Activated CD8-positive, alpha-beta memory T cell treated with anti-CD3 and anti-CD28 coated beads, Interleukin-2, amount 50 U/mL, for 1 hour (primary cell): ENCODE results near the gene IDS.

Source experiments
- DNase-seq: peaks from one replicate; pipeline ENCODE4 v3.0.0-alpha.2; 2020; ENCODE audit errors: extremely low read depth

The IDS gene

DNA sequence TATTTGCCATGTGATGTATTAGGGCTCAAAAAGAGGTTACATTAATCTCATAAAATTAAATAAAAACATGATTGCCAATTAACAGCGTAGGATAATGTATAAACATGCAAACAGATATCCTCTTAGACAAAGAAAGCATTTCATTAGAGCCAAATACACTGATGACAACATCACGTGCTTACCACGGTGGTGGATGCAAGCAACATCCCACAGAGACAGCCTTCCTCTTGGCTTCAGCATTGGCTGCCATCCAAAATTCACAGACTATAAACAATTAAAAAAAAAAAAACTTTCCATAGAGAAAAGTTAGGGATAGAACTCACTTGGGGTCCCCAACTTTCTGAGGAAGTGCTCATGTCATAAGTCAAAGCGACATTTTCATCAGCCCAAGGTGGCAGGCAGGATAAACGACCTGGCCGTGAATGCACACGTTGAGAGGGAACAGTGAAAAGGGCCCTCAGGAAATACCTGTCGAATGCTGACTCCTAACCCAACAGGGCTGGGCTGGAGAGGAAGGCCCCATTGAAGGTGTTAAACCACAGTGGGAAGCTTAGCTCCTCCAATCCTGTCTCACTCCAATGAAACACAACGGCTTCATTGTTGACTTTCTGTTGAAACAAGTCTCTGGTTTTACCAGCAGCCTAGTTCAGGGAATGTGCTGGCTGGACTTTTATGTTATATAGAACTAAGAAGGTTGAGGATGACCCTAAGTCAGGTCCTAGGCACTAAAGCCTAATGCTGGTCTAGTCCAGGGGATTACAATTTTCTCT is 48.4 kb downstream of the IDS start:
- DNase-seq = no peak

DNA sequence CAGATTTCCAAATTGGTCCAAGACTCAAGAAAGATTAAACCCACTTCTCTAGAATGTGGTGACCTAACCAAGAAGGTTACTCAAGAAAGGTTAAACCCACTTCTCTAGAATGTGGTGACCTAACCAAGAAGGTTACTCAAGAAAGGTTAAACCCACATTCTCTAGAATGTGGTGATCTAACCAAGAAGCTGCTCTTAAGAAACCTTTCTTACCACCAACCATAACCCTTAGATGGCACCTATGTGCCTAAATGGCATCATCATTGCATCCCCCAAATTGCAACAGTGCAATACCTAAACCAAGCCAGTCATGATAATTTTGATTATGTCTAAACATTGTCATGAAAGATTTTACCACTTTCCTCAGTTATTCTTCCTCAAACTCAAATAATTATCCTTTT is 49.2 kb downstream of the IDS start:
- no peak for DNase-seq

DNA sequence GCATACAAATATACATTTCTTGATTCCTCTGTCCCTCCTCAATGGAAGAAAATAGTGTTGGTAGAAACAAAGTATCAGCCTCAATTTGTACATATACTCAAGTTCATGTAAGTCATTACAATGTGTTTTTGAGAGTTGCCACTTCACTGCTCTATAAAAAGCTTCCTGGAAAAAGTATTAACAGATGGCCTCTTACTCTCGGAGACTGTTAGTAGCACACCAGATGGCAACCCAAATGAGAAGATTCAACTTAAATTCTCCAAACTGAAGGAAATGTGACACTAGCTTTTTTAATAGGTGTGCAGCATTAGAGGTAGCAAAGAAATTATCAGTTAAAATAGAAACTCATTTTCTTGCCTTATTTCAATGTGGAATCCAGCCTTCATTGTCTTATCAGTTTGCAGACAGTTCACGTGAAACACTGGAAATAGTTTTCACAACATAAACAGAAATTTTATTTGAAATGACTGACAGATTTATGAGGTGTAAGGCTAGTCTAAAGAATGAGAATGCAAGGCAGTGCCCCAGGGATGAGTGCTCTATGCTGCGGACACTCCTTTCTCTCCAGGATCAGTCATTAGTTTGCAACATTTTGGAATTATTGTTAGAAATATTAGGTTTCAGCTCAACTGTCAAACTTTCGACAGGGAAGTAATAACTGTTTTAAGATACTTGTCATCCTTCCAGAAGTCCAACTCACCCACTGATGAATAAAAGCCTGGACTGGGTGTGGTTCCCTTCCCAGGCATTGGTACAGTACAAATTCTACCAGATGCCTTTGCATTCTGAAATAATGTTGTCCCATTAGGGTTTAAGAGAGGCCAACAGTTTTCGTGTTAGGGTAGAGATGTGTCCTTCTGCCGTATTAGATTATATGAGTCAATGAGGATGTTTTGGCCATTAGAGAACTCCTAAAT is 50.9 kb downstream of the IDS start:
- DNase-seq = no peak

DNA sequence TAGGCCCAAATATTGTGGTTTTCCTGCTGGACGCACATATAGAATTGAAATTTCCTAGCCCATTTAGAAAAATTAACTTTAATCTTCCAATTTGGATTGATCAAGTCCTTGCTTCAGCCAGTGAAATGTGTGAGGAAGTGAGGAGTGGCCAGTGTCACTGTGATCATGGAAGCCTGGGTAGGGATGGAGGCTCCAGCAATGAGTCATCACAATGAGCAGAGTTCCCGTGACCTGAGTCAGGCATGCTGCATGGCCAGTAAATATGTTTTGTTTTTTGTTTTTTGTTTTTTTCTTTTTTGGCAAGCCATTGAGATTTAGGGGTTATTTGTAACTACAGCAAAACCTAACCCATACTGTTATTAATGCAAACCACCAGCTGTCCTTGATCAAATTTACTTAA is 52.1 kb downstream of the IDS start:
- no peak for DNase-seq

DNA sequence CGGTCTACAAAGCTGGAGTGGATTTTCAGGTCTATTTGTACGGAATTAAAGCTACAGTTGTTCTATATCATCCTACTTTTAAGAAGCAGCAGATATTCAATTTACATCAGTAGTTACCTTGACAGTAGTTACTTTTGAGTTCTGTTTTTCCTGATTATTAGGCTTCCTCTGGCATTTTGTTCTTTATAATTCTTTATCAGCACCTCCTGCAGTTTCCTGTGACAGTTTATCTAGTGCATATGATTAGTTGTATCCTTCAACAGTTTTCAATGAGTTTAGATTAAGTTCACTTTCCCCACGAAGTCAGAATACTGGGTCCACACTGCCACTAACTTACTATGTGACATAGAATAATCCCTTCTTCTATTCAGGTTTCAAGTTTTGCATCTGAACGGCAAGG is 71.7 kb downstream of the IDS start:
- no peak for DNase-seq

- no peak for DNase-seq
Observed at GRCh38 chrX:149433051-149433450, 72.1 kb downstream of the IDS start.
